Thyroid gland (tissue), 4 donors: ENCODE measurements around the gene OR2D3.

Experiments used
- POLR2A ChIP-seq, 2 donors: fragments of 450-650 bp; IDR thresholded peaks; one replicate each; pipeline ENCODE4 v1.6.1; 2017; ENCODE audit warnings: antibody characterized with exemption in 2 of 2, mild to moderate bottlenecking in 2 of 2, moderate library complexity in 1 of 2
- TF ChIP-seq, protein P1 (sequence below), 6 experiments: fragments of 200-600 bp in 3 of 6; fragments of 450-650 bp in 3 of 6; sonication (generic) in 3 of 6; IDR thresholded peaks; one replicate each; pipeline ENCODE4 v1.5.1; 2016 to 2019; ENCODE audit warnings: antibody characterized with exemption in 6 of 6, mild to moderate bottlenecking in 2 of 6, inconsistent platforms in 1 of 6, moderate library complexity in 1 of 6

DNA sequence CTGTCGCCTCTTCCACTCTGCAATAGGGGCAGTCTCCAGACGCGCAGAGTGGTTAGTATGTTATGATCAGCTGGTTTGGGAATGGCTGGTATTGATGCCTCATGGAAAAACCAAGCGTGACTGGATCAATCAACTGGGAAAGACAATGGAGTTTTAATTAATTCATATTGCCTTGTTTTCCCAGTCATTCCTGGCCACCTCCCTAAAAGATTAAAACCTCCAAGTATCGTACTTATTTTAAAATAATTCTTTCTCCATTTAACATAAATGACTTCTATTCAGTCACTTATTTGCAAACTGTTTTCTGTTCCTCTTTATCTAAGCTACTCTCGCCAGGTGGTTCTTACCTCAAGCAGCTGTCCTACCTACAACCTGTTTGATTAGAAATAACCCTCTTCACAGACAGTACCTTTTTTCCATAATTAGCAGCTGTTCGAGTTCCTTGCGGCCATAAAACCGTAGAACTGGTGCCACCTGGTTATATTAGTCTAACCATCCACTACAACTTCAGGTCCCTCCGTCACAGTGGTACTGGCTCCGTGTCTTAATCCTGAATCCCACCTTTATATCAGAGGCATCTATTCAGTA, 6.3 kb downstream of the OR2D3 start:
- TF ChIP-seq POLR2A (IDR thresholded peaks at IDR 0.05): no peak
- TF ChIP-seq, protein P1, sequence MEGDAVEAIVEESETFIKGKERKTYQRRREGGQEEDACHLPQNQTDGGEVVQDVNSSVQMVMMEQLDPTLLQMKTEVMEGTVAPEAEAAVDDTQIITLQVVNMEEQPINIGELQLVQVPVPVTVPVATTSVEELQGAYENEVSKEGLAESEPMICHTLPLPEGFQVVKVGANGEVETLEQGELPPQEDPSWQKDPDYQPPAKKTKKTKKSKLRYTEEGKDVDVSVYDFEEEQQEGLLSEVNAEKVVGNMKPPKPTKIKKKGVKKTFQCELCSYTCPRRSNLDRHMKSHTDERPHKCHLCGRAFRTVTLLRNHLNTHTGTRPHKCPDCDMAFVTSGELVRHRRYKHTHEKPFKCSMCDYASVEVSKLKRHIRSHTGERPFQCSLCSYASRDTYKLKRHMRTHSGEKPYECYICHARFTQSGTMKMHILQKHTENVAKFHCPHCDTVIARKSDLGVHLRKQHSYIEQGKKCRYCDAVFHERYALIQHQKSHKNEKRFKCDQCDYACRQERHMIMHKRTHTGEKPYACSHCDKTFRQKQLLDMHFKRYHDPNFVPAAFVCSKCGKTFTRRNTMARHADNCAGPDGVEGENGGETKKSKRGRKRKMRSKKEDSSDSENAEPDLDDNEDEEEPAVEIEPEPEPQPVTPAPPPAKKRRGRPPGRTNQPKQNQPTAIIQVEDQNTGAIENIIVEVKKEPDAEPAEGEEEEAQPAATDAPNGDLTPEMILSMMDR (IDR thresholded peaks at IDR 0.05): no peak
